HG03108 (cell line): Measurements from ENCODE around the gene UNC93B1.

Source experiments
- ATAC-seq: cut with Tn5 transposase; IDR thresholded peaks from one replicate; pipeline ENCODE4 v1.9.1; 2021; ENCODE audit warnings: moderate library complexity; ENCODE audit not compliant: unreplicated experiment

UNC93B1 gene

DNA sequence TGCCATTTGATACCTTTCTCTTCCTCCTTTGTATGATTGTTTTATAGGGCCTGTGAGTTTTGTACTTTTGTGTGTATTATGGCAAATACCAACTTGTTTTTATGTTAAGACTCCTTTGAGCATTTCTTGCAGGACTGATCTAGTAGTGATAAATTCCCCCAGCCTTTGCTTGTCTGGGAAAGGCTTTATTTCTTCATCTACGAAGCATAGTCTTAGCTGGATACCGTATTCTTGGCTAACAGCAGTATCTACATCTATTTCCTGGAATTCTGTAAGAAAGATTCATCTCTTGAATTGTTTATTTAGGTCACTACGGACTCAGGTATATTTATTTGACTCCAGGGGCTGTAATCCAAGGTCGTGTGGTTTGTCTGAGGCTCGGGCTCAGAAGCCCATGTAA, 20.6 kb upstream of the UNC93B1 start:
- ATAC-seq = no peak

DNA sequence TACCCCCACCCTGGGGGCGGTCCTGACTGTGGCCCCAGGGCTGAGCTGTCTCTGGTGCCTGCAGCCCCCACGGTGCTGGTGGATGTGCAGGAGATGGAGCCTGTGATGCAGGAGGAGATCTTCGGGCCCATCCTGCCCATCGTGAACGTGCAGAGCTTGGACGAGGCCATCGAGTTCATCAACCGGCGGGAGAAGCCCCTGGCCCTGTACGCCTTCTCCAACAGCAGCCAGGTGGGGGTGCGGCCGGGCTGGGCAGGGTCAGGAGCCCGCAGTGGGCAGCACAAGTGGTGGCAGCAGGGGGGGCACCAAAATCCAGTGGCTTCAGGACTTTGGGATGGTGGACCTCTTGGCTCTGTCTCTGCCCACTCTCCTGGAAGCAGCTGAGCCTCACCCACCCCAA, 18.6 kb upstream of the UNC93B1 start:
- ATAC-seq = no peak

DNA sequence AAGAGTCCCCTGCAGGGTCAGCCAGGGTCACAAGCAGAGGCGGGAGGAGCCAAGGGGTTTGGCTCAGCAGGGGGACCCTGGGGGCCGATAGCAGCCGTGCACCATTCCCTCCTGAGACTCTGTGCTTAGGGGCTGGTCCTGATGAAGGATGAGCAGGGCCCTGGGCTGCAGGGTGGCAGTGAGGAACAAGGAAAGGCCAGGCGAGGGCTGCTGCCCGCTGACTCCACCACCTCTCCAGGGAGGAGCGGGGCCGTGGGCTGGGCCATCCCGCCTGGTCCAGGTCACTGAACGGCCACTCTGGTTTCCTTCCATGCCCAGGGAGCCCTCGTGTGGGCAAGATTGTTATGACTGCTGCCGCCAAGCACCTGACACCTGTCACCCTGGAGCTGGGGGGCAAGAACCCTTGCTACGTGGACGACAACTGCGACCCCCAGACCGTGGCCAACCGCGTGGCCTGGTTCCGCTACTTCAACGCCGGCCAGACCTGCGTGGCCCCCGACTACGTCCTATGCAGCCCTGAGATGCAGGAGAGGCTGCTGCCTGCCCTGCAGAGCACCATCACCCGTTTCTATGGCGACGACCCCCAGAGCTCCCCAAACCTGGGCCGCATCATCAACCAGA, 17.4 kb upstream of the UNC93B1 start:
- no peak for ATAC-seq

DNA sequence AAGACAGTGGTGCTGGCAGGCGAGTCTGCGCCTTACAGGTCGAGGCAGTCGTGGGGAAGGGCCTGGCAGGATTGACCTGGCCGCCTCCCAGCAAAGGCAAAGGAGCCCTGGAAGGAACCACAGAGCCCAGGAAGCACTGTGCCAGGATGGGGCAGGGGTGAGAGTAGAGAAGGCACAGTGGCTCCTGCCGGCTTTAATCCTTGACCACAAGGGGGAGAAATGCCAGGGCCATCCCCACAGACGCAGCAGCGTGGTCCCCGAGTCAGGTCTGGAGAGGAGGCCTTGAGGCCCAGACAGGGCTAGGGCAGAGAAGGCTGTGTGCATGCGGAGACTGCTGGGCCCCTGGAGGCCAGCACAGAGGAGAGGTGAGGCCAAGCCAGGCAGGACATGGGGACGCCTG, 16.7 kb upstream of the UNC93B1 start:
- no peak for ATAC-seq

DNA sequence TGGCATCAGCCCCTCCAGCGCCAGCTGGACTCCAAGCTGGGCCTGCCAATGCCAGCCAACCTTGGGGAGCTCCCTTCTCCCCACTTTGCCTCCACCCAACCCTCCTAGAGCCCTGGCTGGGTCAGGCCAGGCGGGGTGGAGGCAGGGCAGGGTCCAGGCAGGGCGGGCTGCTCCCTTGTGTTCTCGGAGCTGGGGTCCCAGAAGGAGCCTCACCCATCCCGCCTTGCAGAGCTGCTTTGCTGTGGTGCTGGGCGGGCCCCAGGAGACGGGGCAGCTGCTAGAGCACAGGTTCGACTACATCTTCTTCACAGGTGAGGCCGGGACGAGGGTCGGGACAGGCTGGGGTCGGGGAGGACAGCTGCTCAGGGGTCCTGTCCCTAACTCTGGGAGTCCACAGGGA, 15.6 kb upstream of the UNC93B1 start:
- no peak for ATAC-seq

DNA sequence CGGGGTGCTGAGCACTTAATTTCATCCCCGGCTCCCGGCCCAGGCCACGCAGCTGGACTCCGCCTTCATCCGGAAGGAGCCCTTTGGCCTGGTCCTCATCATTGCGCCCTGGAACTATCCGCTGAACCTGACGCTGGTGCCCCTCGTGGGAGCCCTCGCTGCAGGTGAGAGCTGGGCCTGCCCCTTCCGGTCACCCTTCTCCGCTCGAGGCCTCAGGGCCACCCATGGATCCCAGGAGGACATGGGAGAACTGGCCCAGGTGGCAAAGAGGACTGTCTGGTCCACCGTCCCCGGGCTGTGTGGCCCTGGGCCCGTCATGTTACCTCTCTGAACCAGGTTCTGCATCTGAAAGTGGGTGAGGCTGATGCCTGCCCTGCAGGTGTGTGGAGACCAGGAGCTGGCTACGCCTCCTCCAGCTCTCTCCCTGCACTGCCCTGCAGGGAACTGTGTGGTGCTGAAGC, 14.9 kb upstream of the UNC93B1 start:
- no peak for ATAC-seq

DNA sequence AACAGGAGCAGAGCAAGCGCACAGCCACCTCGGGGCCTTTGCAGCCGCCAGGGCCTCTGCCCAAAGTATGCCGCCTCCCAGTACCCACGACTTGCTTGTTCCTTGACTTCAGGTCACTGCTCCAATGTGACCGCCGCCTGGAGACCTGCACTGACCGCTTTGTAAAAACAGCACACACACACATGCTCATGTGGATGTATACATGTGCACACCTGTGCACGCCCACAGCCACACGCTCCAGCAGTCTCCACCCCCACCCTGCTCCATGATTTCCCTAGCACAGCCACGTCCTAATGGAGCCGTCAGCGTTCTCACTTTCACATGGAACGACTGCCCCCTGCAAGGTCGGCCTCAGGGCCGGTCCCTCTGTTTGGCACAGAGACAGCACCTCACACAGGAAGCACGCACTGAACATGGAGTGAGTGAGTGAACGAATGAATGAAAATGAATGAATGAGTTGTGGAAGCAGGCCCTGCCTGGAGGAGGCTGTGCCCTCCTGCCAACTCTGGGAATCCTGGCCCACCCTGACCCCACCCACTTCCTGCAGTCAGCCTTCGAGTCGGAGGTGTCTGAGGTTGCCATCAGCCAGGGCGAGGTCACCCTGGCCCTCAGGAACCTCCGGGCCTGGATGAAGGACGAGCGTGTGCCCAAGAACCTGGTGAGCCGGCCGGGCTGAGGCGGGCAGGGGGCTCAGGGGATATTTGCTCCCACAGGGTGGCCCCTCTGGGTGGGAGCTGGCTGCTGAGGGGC, 14.3 kb upstream of the UNC93B1 start:
- ATAC-seq = no peak

DNA sequence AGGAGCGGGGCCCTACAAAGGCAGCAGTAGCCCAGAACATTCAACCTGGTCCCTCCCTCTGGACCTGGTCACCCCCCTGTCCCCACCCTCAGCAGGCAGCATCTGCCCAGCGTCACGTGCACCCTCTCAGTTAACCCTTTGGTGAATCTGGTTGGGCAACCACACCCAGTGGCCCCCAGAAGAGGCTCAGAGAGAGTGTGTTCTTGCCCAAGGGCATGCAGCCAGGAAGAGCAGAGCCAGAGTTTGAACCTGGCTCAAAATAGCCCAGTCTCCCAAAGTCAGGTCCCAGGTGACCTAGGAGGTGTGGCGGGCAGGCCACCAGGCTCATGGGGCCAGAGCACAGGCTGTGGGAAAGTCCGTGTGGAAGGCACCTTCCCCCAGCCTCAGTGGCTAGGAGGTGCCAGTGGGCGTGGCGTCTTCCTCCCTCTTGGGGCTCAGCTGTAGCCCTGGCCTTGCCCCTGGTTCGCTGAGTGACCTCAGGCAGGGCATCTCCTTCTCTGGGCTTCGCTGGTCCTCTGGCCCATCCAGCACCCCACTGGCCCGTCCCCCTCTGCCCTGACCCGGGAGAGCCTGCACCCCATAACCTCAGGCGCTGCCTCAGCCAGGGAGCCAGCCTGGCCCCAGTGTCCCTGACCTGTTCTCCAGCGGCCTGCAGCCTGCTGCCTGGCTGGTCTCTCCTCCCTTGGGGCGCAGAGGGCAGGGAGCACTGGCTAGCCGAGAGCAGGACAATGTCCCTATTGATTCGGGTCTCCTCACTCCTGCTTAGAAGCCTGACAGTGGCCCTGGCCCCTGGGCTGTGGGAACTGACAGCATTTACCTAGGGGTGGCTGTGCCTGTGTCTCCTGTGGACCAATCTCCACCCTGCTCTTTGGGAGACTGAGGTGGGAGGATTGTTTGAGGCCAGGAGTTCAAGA, 13.3 kb upstream of the UNC93B1 start:
- ATAC-seq = no peak

DNA sequence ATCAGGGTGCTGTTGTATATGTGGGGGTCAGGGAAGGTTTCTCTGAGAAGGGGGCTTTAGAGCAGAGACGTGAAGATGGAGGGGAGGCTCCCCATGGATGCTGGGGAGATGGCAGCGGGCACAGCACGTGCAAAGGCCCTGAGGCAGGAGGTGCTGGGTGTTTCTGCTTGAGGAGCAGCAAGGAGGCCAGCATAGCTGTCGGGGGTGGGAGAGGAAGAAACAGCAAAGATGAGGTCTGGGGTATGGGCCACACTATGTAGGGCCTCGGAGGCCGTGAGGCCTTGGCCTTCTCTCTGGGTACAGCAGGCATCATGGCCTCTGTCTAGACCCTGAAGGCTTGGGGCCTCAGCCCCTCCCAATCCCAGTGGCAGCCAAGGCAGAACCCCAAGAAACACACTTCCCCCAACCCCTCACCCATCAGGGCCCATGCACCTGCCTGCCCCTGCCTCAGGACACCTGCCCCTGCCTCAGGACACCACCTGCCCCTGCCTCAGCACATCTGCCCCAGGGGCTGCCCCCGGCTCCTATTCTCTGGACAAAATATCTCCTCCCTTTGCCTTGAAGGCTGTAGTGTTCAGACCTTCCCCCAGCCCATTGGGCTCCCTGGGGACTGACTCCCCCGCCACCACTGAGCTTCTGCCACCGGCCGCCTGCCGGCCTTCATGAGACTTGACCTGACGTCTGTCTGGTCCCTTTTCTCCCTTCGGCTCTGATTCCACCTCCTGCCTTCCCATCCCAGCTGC, 12.4 kb upstream of the UNC93B1 start:
- ATAC-seq = no peak

DNA sequence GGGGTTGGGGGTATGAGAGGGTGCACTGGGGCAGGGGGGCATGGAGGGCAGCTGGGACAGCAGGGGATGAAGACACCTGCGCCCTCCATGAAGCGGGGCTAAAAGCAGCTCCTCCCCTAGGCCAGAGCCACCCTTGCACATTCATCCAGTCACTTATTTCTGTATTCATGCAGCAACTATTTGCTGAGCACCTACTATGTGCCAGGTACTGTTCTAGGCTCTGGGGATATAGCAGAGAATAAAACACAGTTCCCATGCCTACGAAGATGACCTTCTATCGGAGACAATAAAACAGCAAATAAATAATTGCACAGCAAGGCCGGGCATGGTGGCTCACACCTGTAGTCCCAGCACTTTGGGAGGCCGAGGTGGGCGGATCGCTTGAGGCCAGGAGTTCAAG, 11.6 kb upstream of the UNC93B1 start:
- no peak for ATAC-seq

DNA sequence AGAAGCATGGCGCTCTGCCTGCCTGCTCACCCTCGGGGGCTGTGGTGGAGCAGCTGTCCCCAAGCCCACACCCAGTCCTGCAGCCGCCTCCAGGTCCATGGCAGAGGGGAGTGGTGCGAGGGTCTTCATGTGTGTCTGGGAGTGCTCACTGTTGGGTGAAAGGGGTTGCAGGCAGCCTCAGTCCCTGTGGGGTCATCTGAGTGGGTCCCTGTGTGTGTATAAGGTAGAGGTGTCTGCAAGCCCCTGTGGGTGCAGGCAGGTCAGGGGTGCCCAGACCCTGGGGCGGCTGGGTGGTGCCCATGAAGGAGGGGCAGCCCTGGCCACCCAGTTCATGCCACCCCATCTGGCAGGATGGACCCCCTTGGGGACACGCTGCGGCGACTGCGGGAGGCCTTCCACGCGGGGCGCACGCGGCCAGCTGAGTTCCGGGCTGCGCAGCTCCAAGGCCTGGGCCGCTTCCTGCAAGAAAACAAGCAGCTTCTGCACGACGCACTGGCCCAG, 11.1 kb upstream of the UNC93B1 start:
- no peak for ATAC-seq

DNA sequence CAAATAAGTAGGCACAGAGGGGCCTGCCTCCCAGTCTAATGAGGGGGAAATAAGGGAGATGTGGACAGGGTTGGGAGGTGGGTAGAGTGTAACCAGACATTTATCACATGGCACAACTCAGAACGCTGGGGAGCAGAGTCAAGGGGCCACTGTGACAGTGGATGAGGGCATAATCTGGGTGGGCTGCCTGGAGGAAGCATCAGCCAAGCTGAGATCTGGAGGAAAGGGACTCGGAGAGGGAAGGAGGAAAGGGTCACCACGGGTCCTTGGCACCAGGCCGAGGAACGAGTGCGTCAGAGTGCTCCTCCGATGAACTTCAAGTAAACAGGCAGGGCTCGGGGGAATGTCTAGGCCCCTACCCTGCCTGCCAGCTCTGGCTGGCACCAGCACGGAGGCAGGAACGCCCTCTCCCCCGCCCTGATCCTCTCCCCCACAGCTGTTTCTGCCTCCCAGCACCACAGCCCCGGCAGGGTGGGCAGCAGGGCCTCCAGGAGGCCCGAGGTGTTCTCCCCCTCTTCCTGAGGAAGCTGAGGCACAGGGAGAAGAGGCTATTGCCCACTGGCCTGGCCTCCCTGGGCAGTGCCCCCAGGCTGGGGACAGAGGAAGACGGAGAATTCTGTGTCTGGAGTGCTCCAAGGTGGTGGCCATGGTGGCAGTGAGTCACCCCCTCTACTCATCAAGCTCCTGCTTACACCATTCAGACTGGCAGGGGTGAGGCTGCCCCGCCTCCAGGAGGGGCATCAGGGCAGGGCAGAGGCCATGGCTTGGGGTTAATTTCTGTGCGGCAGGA, 10.5 kb upstream of the UNC93B1 start:
- no peak for ATAC-seq

DNA sequence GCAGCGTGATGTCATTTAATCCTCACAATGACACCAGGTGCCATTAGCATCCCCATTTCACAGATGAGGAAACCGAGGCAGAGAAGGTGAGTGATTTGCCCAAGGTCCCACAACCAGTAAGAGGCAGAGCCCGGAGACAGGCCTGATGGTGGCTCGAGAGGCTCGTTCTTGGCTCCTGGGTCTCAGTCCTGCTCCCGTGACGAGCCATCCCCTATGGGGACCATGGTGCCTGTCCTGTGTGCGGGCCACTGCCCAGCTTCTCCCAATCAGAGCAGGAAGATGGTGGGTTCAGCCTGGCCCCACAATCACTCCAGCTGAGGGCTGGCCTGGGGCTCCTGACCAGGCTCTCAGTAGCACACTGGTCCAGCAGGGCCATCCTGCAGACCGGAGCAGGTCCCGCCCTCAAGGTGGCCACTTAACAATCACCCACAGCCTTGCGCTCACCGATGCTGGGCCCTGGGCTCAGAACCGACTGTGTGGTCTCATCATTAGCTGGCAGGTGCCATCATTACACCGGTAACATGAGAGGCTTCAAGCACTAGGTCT, 9.8 kb upstream of the UNC93B1 start:
- ATAC-seq = no peak

DNA sequence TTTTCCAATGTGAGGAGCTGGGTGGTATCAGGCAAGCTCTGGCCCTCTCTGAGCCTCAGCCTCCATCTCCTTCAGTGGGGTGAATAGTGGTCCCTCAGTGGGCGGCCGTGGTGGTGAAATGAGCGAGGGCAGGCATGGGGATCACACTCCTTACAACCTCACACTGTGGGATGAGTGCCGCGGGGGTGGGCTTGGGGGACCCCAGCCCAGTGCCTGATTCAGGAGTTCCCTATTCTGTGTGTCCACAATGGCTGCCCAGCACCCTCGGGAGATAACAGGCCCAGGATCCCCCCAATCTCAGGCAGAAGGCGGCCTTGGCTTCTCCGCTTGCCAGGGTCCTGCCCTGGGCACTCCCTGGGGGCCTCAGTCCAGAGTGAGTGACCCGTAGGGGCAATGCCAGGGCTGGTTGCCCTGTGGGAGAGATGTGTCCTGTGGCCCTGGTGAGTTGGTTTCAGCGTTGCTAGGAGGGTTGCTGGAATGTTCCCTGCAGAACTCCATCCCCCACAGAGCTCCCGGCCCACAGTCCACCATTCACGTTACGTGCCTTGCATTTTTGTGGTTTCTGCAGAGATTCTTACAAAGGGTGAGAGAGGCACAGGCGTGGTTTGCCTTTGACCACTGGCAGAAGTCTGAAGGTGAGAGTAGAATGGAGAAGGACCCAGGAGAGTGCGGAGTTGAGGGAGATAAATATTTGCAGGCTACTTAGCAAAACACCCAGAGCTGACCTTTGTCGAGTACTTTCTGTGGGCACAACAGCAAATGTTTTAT, 9.1 kb upstream of the UNC93B1 start:
- ATAC-seq = no peak

DNA sequence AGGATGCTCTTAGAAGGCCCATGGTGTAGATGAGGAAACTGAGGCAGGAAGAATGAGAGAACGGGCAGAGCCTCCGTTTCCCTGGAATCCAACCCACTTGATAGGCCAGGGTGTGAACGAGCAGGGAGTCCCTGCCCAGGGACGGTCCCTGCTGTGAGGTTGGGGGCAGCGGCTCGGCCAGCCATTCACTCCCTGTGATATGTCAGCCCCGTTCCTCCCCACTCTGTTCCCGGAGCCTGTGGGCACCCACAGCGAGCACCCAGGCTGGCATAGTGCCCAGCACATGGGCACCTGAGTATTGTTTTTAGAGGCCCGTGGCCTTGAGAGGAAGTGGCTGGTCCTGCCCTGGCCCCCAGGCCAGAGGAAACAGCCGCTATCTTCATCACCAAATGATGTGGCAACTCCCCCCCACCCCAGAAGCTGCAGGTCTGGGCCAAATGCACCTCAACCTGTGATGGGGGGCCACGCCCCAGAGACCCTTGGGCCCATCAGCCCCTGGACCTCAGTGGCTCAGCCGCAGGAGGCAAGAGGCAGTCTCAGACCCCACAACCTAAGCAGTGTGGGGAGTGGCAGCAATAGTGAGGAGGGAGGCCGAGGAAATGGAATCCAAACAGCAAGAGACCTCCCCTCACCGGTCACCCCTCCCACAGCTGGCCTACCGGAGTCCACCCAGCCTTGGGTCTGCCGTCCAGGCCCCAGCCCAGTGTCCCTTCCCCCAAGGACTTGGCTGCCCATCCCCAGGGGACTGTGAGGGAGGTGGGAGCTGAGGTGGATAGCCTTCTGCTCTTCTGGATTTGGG, 8.3 kb upstream of the UNC93B1 start:
- ATAC-seq = no peak

DNA sequence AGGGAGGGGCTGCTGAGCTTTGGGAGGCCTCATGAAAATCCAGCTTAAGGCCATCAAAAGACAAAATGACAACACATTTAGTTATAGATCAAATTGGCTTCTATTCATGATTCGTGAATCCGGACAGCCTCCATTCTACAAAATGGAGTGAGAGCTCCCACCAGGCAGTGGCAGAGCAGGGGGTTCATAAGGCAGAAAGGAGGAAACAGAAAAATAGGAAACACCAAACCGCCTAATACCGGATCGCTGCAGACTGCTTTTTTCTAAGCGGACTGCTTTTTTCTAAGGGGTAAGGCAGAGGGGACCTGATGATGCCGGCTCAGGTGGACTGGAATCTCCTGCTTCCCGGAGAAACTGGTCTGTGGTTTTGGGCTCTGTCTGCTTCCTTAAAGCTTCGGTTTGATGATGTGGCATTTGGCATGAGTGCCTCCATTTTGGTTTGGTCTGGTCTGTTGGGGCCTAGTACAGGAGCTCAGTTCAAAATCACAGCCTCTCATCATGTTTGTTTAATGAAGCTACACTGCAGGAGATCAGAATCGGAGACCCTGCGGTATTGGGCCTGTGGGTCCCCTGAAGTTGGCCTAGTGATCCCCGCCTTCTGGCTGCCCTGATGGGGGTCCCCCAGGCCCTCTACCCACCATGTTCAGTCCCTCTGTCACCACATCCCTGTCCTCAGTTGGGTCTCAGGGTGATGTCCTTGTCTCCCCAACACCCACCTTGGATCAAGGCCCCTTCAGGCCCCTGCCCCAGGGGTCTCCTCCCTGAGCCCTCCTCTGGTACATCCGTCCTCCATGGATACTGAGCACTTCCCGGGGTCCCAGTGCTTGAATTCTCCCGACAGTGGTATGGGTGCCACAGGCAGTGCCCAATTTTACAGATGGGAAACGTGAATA, 7.4 kb upstream of the UNC93B1 start:
- ATAC-seq = no peak
